IMR-90 (cell line): Measurements from ENCODE around the gene ICAM2. TPM values are rescaled to one million over a fixed set of nuclear protein-coding genes. Genes with fewer than 3 reads are reported as not detected.

Experiments
- ATAC-seq: fragments of 200-7000 bp; cut with Tn5 transposase; 2 replicates; pipeline ENCODE4 v1.9.1; 2020; ENCODE audit warnings: low read depth, mild to moderate bottlenecking, moderate library complexity
- BruUV-seq: library from RNA; stranded (reverse); fragments of 400-500 nt; replicated peaks from 2 replicates; lab custom pipeline; 2021; lab: Mats Ljungman, UMichigan
- CTCF ChIA-PET: fragments of 300-600 bp; formaldehyde crosslinking; extraction: SDS; loops from one replicate; lab custom pipeline; 2021; ENCODE audit warnings: antibody characterized with exemption; lab: Yijun Ruan, JAX
- POLR2A ChIA-PET: fragments of 300-600 bp; sonication (Branson Sonifier 250); formaldehyde crosslinking; loops from one replicate; lab custom pipeline; 2022; ENCODE audit warnings: antibody characterized with exemption; ENCODE audit not compliant: unreplicated experiment; lab: Charles Lee
- DNase-seq: peaks from one replicate; pipeline ENCODE4 v3.0.0; 2013
- H2AFZ ChIP-seq: replicated peaks from 2 replicates; pipeline ENCODE3; 2013; ENCODE audit warnings: low read length, mild to moderate bottlenecking; ENCODE audit not compliant: poor library complexity
- H2AK5ac ChIP-seq: 2 replicates; pipeline ENCODE4 v1.6.1; 2013; ENCODE audit warnings: low read depth, low read length, inconsistent platforms
- H2AK9ac ChIP-seq: replicated peaks from 2 replicates; pipeline ENCODE3; 2013; ENCODE audit warnings: mild to moderate bottlenecking, low read depth, low read length, moderate library complexity; ENCODE audit not compliant: poor library complexity
- H2BK120ac ChIP-seq: 2 replicates; pipeline ENCODE4 v1.6.1; 2013; ENCODE audit warnings: low read depth, low read length, inconsistent platforms
- H2BK15ac ChIP-seq: 3 replicates; pipeline ENCODE4 v1.6.1; 2013; ENCODE audit warnings: low read depth, low read length, inconsistent platforms
- H2BK20ac ChIP-seq: 2 replicates; pipeline ENCODE4 v1.6.1; 2013; ENCODE audit warnings: low read depth, mild to moderate bottlenecking, inconsistent platforms, low read length, moderate library complexity
- H2BK5ac ChIP-seq: 2 replicates; pipeline ENCODE4 v1.6.1; 2013; ENCODE audit warnings: mild to moderate bottlenecking, low read depth, low read length, inconsistent platforms; ENCODE audit not compliant: poor library complexity, severe bottlenecking
- H3K14ac ChIP-seq: replicated peaks from 2 replicates; pipeline ENCODE4 v1.6.1; 2013; ENCODE audit warnings: low read depth, low read length, inconsistent platforms
- H3K18ac ChIP-seq: 2 replicates; pipeline ENCODE4 v1.6.1; 2013; ENCODE audit warnings: low read depth, low read length, control low read depth
- H3K23ac ChIP-seq: 2 replicates; pipeline ENCODE4 v1.6.1; 2013; ENCODE audit warnings: low read depth, low read length, inconsistent platforms
- H3K27ac ChIP-seq: 2 replicates; pipeline ENCODE4 v1.5.1; 2013; ENCODE audit warnings: mild to moderate bottlenecking, control low read depth, low read length; ENCODE audit not compliant: insufficient read depth
- H3K27me3 ChIP-seq: 2 replicates; pipeline ENCODE4 v1.6.1; 2013; ENCODE audit warnings: low read length; ENCODE audit not compliant: control insufficient read depth, insufficient read depth
- H3K36me3 ChIP-seq: 2 replicates; pipeline ENCODE4 v1.6.1; 2013; ENCODE audit warnings: low read length, mixed read lengths; ENCODE audit not compliant: control insufficient read depth, insufficient read depth
- H3K4ac ChIP-seq: 2 replicates; pipeline ENCODE4 v1.6.1; 2013; ENCODE audit warnings: low read depth, low read length, inconsistent platforms
- H3K4me1 ChIP-seq: 2 replicates; pipeline ENCODE4 v1.6.1; 2013; ENCODE audit warnings: low read length, mixed read lengths; ENCODE audit not compliant: control insufficient read depth, insufficient read depth
- H3K4me2 ChIP-seq: 2 replicates; pipeline ENCODE4 v1.6.1; 2013; ENCODE audit warnings: low read depth, mild to moderate bottlenecking, control low read depth, low read length, moderate library complexity
- H3K4me3 ChIP-seq: 2 replicates; pipeline ENCODE4 v1.5.1; 2013; ENCODE audit warnings: low read depth, mild to moderate bottlenecking, control low read depth, low read length, moderate library complexity; ENCODE audit not compliant: insufficient read depth
- H3K56ac ChIP-seq: 2 replicates; pipeline ENCODE4 v1.6.1; 2013; ENCODE audit warnings: low read length, inconsistent platforms; ENCODE audit not compliant: insufficient read depth; ENCODE audit errors: extremely low read depth
- H3K79me1 ChIP-seq, 2 experiments: 2 replicates each; pipeline ENCODE4 v1.6.1; 2013; ENCODE audit warnings: low read length in 2 of 2, inconsistent platforms in 1 of 2, low read depth in 1 of 2
- H3K9ac ChIP-seq: 2 replicates; pipeline ENCODE4 v1.6.1; 2013; ENCODE audit warnings: low read depth, low read length, control low read depth
- H3K9me1 ChIP-seq: 2 replicates; pipeline ENCODE4 v1.6.1; 2013; ENCODE audit warnings: low read length, inconsistent platforms; ENCODE audit not compliant: insufficient read depth
- H3K9me3 ChIP-seq: 2 replicates; pipeline ENCODE4 v1.6.1; 2013; ENCODE audit warnings: low read length; ENCODE audit not compliant: control insufficient read depth, insufficient read depth
- H4K20me1 ChIP-seq: 2 replicates; pipeline ENCODE4 v1.6.1; 2013; ENCODE audit warnings: low read length, inconsistent platforms; ENCODE audit not compliant: insufficient read depth
- H4K5ac ChIP-seq: 2 replicates; pipeline ENCODE4 v1.6.1; 2013; ENCODE audit warnings: mild to moderate bottlenecking, low read depth, low read length, control low read depth
- H4K8ac ChIP-seq, 2 experiments: 2 replicates each; pipeline ENCODE4 v1.6.1; 2013; ENCODE audit warnings: low read depth in 2 of 2, low read length in 2 of 2, control low read depth in 1 of 2, inconsistent platforms in 1 of 2
- H4K91ac ChIP-seq: 2 replicates; pipeline ENCODE4 v1.6.1; 2013; ENCODE audit warnings: low read depth, low read length, inconsistent platforms; ENCODE audit not compliant: insufficient read depth
- BHLHE40 ChIP-seq: fragments of 150-350 bp; IDR thresholded peaks from 2 replicates; pipeline ENCODE4 v1.6.1; 2016; ENCODE audit warnings: mild to moderate bottlenecking, low read depth, low read length
- CTCF ChIP-seq: conservative IDR thresholded peaks from 2 replicates; pipeline ENCODE4 v1.5.1; 2012; ENCODE audit warnings: mild to moderate bottlenecking, low read depth, low read length, improper control_type of control experiment
- FOS ChIP-seq: fragments of 150-350 bp; IDR thresholded peaks from 2 replicates; pipeline ENCODE4 v1.6.1; 2016; ENCODE audit warnings: low read depth, low read length
- MAFK ChIP-seq: IDR thresholded peaks from 2 replicates; pipeline ENCODE4 v1.6.1; 2012; ENCODE audit warnings: low read depth, low read length, improper control_type of control experiment
- NFE2L2 ChIP-seq: fragments of 150-350 bp; IDR thresholded peaks from 2 replicates; pipeline ENCODE4 v1.6.1; 2016; ENCODE audit warnings: low read depth, mild to moderate bottlenecking, low read length
- RAD21 ChIP-seq: IDR thresholded peaks from 2 replicates; pipeline ENCODE4 v1.6.1; 2012; ENCODE audit warnings: low read length, improper control_type of control experiment
- RCOR1 ChIP-seq: IDR thresholded peaks from 2 replicates; pipeline ENCODE4 v1.6.1; 2012; ENCODE audit warnings: mild to moderate bottlenecking, low read length, improper control_type of control experiment; ENCODE audit not compliant: insufficient replicate concordance
- RFX5 ChIP-seq: IDR thresholded peaks from 2 replicates; pipeline ENCODE4 v1.8.0; 2012; ENCODE audit warnings: low read depth, mild to moderate bottlenecking, low read length, moderate library complexity
- WGBS, 2 experiments: methylation state at CpG; one replicate each; pipeline versions ENCODE4 v1.1.5 to v1.1.7; 2013; ENCODE audit warnings: missing lambda C conversion rate in 2 of 2; ENCODE audit not compliant: insufficient read length in 1 of 2; ENCODE audit errors: extremely low coverage in 2 of 2; 5-methylcytosine and 5-hydroxymethylcytosine counted together
- dilution Hi-C: fragments of 300-500 bp; cut with HindIII; formaldehyde crosslinking; loops from one replicate; pipeline ENCODE4 v1.14.3; 2018; ENCODE audit warnings: low sequenced_read_pairs; ENCODE audit not compliant: unreplicated experiment
- in situ Hi-C: fragments of 300-500 bp; cut with MboI; formaldehyde crosslinking; loops from 3 replicates; pipeline ENCODE4 v1.14.3; 2019; ENCODE audit warnings: low sequenced_read_pairs, inconsistent platforms, mixed read lengths
- intact Hi-C: fragments of 100-400 bp; cut with micrococcal nuclease; formaldehyde crosslinking; loops from 2 replicates; pipeline ENCODE4 v1.10.0; 2022
- polyA plus RNA-seq, 3 experiments: library from polyadenylated mRNA; depleted of rRNA; stranded (reverse); fragments of >200 nt; gene quantifications; 2 replicates each; pipeline ENCODE4 v1.2.3, GENCODE V29; 2012; ENCODE audit warnings: low replicate concordance in 1 of 3
- total RNA-seq: library from RNA; depleted of rRNA; stranded (reverse); fragments of >200 nt; gene quantifications from 2 replicates; pipeline ENCODE4 v1.2.3, GENCODE V29; 2012

ICAM2 gene
- total and polyA plus RNA-seq, 2 of the 4 experiments (the other 2 are of a cell fraction), result 0.12 TPM; not detected in 1

DNA sequence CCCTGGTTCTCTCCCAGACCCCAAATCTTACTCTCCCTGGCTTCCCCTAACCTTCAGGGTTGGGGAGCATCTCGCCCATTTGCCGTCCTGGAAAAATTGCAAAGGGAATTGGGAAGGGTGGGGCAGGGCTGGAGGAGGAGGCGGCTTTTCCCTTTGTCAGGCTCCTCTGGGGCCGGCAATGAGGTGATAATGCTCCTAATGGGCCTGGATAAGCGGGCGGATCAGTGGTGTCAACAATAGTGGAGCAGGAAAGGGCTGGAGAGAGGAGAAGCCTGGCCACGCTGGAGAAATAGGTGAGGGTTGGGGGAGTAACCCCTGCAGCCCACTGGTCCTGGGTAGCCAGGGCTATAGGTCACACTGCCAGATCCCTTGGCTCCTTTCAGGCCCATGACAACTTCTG, 60.0 kb downstream of the ICAM2 start:
- H3K4me1 ChIP-seq, result 0 out of 2 replicates have a peak, but pooled peaks cover 2% of the 10 kb centered on the region
- no peak overlapping the region for H3K56ac ChIP-seq
- no peak overlapping the region for H3K23ac ChIP-seq
- H2BK20ac ChIP-seq, result no peak overlapping the region
- no peak overlapping the region for H3K14ac ChIP-seq
- no peak overlapping the region for H2BK5ac ChIP-seq
- H2BK15ac ChIP-seq, result no peak overlapping the region
- no peak overlapping the region for H2BK120ac ChIP-seq
- no peak overlapping the region for H3K9ac ChIP-seq
- H3K4ac ChIP-seq, result no peak overlapping the region
- no CpG with 5 or more reads among the region's 7 CpGs for WGBS, 2 experiments
- DNase-seq (no peak), ATAC-seq (no peak)
- H4K5ac ChIP-seq, result no peak overlapping the region
- no peak overlapping the region for H3K18ac ChIP-seq
- no TSS peak for BruUV-seq
- H4K20me1 ChIP-seq, result no peaks in the 10 kb centered on the region; the same call in 1 of the 2 replicates
- no peak overlapping the region for H3K27ac ChIP-seq
- H3K4me3 ChIP-seq, result no peak overlapping the region
- CTCF ChIA-PET, result no interaction called here
- H3K4me2 ChIP-seq, result no peak overlapping the region
- peak overlapping the region; percentile 23 for H2AFZ ChIP-seq
- no peak overlapping the region for H2AK9ac ChIP-seq
- no peaks in the 10 kb centered on the region for H3K79me1 ChIP-seq
- POLR2A ChIA-PET, result no interaction called here
- no peak overlapping the region for H4K91ac ChIP-seq
- peaks cover 7% of the 10 kb centered on the region for H3K9me1 ChIP-seq
- no peak overlapping the region for H4K8ac ChIP-seq
- in situ Hi-C loops (no loop called here), dilution Hi-C loops (no loop called here), intact Hi-C loops (no loop called here)
- H3K27me3 ChIP-seq, result peaks cover 20% of the 10 kb centered on the region; the same call in 1 of the 2 replicates
- TF ChIP-seq MAFK (no peak), RAD21 (no peak), FOS (no peak), NFE2L2 (no peak), BHLHE40 (no peak), RCOR1 (no peak), CTCF (no peak), RFX5 (no peak)
- no peak overlapping the region for H2AK5ac ChIP-seq
- no peaks in the 10 kb centered on the region for H3K36me3 ChIP-seq
- no peaks in the 10 kb centered on the region for H3K9me3 ChIP-seq
